ENCODE measurements around the gene CTXND1.

DNA sequence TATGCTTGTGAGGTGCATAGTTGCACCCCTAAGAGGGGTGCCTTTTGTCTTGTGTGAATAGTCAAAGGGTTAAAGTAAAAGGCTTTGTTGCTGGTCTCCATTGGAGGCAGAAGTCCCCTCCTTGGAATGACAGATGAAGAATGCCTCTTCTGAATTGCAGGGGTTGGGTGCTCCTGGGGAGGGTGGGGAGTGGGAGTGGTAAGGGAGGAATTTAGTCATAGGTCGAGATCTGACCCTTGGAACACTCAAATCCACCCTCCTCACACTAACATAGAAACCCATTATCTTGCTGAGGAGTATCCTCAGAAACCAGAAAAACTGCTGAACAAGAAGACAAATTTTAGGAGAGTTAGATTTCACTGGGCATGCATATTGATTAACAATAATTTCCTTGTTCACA is 4.7 kb downstream of the CTXND1 start:
- TF ChIP-seq JUN (CRISPR knock-in tag; IDR thresholded peaks at IDR 0.05): no peak
- TF ChIP-seq, protein P1, sequence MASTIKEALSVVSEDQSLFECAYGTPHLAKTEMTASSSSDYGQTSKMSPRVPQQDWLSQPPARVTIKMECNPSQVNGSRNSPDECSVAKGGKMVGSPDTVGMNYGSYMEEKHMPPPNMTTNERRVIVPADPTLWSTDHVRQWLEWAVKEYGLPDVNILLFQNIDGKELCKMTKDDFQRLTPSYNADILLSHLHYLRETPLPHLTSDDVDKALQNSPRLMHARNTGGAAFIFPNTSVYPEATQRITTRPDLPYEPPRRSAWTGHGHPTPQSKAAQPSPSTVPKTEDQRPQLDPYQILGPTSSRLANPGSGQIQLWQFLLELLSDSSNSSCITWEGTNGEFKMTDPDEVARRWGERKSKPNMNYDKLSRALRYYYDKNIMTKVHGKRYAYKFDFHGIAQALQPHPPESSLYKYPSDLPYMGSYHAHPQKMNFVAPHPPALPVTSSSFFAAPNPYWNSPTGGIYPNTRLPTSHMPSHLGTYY (CRISPR knock-in tag; IDR thresholded peaks at IDR 0.05): no peak
- TF ChIP-seq NR3C1 (CRISPR knock-in tag; conservative IDR thresholded peaks at IDR 0.05; ENCODE audit: low read depth): no peak
- no peak for TF ChIP-seq RELA (CRISPR knock-in tag; IDR thresholded peaks at IDR 0.05; ENCODE audit: borderline replicate concordance)
- TF ChIP-seq MXD4 (CRISPR knock-in tag; IDR thresholded peaks at IDR 0.05; ENCODE audit: borderline replicate concordance): no peak
- TF ChIP-seq, protein P2, sequence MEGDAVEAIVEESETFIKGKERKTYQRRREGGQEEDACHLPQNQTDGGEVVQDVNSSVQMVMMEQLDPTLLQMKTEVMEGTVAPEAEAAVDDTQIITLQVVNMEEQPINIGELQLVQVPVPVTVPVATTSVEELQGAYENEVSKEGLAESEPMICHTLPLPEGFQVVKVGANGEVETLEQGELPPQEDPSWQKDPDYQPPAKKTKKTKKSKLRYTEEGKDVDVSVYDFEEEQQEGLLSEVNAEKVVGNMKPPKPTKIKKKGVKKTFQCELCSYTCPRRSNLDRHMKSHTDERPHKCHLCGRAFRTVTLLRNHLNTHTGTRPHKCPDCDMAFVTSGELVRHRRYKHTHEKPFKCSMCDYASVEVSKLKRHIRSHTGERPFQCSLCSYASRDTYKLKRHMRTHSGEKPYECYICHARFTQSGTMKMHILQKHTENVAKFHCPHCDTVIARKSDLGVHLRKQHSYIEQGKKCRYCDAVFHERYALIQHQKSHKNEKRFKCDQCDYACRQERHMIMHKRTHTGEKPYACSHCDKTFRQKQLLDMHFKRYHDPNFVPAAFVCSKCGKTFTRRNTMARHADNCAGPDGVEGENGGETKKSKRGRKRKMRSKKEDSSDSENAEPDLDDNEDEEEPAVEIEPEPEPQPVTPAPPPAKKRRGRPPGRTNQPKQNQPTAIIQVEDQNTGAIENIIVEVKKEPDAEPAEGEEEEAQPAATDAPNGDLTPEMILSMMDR (IDR thresholded peaks at IDR 0.05): no peak
- TF ChIP-seq ZNF121 (CRISPR knock-in tag; IDR thresholded peaks at IDR 0.05): no peak
- no peak for TF ChIP-seq ZBTB21 (CRISPR knock-in tag; IDR thresholded peaks at IDR 0.05; ENCODE audit: borderline replicate concordance)
- no peak for TF ChIP-seq ZNF232 (CRISPR knock-in tag; IDR thresholded peaks at IDR 0.05)

Data from WTC11 (cell line).